Measurements from ENCODE around the gene RALGDS.

RALGDS gene

DNA sequence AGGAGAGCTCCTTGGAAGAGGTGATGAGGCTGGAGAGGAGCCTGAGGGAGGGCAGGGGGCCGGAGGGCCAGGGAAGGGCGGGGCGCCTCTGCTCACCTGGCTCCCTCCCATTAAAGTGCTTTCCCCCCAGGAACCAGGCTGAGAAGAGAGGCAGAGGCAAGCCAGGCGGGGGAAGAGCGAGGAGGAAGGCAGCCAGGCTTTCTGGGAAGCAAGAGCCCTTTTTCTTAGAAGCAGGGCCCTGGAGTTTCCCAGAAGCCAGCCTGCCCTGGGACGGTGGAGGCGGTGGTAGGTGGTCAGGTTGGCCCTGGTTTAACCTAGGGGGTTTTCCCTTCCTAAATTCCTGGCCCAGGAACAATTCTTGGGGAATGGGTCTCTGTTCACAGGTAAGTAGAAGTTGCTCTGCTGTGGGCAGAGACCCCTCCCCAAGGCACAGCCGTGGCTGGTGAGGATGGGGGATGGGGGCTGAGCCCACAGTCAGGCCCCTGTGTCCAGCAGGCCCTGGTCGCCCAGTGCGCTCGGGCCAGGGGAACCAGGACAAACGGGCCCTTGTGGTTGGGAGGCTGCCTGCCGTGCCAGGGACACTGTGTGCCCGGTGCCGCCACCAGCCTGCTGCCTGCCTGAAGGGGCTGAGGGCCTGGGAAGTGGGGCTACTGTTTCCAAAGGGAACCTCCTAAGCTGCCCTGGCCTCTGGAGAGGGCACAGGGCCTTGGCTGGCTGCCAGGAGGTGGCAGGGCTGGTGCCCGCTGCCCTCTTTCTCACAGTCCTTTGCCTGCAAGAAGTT is 16.6 kb upstream of the RALGDS start:
- H3K9me3 ChIP-seq (ENCODE audit: insufficient read depth, low read length): no peaks in the 10 kb centered on the region
- no peak overlapping the region for H2AFZ ChIP-seq (ENCODE audit: low read depth, low read length)
- H3K4me1 ChIP-seq (ENCODE audit: low read length): peaks cover 15% of the 10 kb centered on the region
- H3K27ac ChIP-seq (ENCODE audit: low read length): no peak overlapping the region
- peaks cover 73% of the 10 kb centered on the region for H3K79me2 ChIP-seq (ENCODE audit: low read length)
- no peaks in the 10 kb centered on the region for H3K27me3 ChIP-seq (ENCODE audit: low read depth, low read length)
- H3K4me2 ChIP-seq (ENCODE audit: low read length): no peak overlapping the region
- TF ChIP-seq, protein P1, sequence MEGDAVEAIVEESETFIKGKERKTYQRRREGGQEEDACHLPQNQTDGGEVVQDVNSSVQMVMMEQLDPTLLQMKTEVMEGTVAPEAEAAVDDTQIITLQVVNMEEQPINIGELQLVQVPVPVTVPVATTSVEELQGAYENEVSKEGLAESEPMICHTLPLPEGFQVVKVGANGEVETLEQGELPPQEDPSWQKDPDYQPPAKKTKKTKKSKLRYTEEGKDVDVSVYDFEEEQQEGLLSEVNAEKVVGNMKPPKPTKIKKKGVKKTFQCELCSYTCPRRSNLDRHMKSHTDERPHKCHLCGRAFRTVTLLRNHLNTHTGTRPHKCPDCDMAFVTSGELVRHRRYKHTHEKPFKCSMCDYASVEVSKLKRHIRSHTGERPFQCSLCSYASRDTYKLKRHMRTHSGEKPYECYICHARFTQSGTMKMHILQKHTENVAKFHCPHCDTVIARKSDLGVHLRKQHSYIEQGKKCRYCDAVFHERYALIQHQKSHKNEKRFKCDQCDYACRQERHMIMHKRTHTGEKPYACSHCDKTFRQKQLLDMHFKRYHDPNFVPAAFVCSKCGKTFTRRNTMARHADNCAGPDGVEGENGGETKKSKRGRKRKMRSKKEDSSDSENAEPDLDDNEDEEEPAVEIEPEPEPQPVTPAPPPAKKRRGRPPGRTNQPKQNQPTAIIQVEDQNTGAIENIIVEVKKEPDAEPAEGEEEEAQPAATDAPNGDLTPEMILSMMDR (IDR thresholded peaks at IDR 0.05; ENCODE audit: low read depth, low read length): no peak
- no peak for TF ChIP-seq EZH2phosphoT487 (IDR thresholded peaks at IDR 0.05; ENCODE audit: low read depth)
- H4K20me1 ChIP-seq (ENCODE audit: insufficient read depth, low read length): peaks cover 90% of the 10 kb centered on the region
- peaks cover 2% of the 10 kb centered on the region for H3K36me3 ChIP-seq (replicated peaks; ENCODE audit: low read depth, low read length)
- H3K9ac ChIP-seq (ENCODE audit: low read length): no peak overlapping the region
- no peak overlapping the region for H3K4me3 ChIP-seq (ENCODE audit: low read length)

DNA sequence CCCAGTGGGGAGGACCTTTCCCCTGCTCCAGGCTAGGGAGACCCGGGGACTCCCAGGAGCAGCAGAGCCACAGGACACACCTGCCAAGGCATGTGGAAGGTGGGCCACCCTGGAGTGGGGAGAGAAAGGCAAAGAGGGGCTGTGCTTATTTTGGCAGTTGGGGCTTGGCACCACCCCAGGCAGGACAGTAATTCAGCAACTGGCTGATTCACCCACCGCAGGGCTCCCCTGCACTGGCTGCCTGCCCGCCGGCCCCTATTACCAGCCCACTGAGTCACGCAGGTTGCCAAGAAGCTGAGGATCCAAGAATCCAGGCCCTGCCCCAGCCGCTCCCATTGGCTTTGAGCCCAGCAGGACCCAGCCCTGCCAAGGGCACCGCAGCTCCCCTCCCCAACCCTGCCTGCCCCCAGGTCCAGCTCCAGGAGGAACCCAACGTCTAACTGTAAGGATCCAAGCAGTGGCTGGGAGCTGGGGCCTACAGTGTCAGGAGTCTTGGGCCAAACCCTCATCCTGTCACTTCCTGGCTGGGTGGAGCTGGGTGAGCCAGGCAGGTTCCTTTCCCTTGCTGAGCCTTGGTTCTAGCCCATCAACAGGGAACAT is 14.2 kb upstream of the RALGDS start:
- H3K4me3 ChIP-seq (ENCODE audit: low read length): no peak overlapping the region
- H3K4me2 ChIP-seq (ENCODE audit: low read length): no peak overlapping the region
- H3K27ac ChIP-seq (ENCODE audit: low read length): no peak overlapping the region
- no peak overlapping the region for H2AFZ ChIP-seq (ENCODE audit: low read depth, low read length)
- no peak overlapping the region for H3K9ac ChIP-seq (ENCODE audit: low read length)
- H3K4me1 ChIP-seq (ENCODE audit: low read length): peaks cover 26% of the 10 kb centered on the region
- TF ChIP-seq, protein P1 (IDR thresholded peaks at IDR 0.05; ENCODE audit: low read depth, low read length): no peak
- TF ChIP-seq EZH2phosphoT487 (IDR thresholded peaks at IDR 0.05; ENCODE audit: low read depth): no peak
- H3K9me3 ChIP-seq (ENCODE audit: insufficient read depth, low read length): no peaks in the 10 kb centered on the region
- H4K20me1 ChIP-seq (ENCODE audit: insufficient read depth, low read length): peaks cover 87% of the 10 kb centered on the region
- H3K79me2 ChIP-seq (ENCODE audit: low read length): peaks cover 63% of the 10 kb centered on the region
- peaks cover 2% of the 10 kb centered on the region for H3K36me3 ChIP-seq (replicated peaks; ENCODE audit: low read depth, low read length)
- H3K27me3 ChIP-seq (ENCODE audit: low read depth, low read length): no peaks in the 10 kb centered on the region

DNA sequence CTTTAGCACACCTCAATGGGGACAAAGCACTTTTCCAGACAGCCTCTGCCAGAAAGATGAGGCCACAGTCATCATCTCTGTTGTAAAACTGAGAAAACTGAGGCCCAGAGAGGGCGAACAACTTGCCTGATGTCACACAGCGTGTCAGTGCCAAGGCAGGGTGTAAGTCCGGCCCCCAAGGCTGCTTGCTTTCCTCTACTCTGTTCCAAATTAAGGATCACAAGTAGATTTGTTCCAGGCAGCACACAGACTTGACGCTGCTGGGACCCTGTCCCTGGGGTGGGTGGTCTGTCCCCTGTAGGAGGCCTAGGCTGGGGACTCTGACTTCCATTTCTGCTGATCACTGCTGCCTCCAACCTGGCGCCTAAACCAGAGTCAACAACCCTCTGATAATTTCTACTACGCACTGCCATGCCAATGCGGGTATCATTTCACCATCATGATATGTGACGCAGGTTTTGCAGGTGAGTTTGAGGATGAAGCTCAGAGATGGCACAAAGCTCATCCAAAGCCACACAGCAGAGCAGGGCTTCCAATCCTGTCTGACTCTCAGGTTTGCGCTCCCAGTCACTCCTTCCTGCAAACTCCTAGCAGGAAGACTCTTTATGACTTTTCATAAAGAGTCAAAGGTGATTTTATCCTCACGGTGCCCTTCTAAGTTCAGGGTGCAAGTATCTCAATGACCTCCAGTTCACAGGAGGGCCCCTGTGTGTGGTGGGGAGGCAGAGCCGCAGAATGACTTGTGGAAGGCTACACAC is 13.5 kb upstream of the RALGDS start:
- Histone ChIP-seq H3K27me3 (ENCODE audit: low read depth, low read length) (no peaks in the 10 kb centered on the region), H3K9me3 (ENCODE audit: insufficient read depth, low read length) (no peaks in the 10 kb centered on the region), H3K79me2 (ENCODE audit: low read length) (peaks cover 61% of the 10 kb centered on the region), H2AFZ (ENCODE audit: low read depth, low read length) (no peak overlapping the region), H3K4me2 (ENCODE audit: low read length) (0 out of 2 replicates have a peak overlapping the region, but pooled peaks have one; percentile 17), H3K4me1 (ENCODE audit: low read length) (peaks cover 26% of the 10 kb centered on the region), H3K27ac (ENCODE audit: low read length) (no peak overlapping the region), H3K9ac (ENCODE audit: low read length) (no peak overlapping the region), H3K36me3 (replicated peaks; ENCODE audit: low read depth, low read length) (peaks cover 2% of the 10 kb centered on the region), H4K20me1 (ENCODE audit: insufficient read depth, low read length) (peaks cover 83% of the 10 kb centered on the region), H3K4me3 (ENCODE audit: low read length) (no peak overlapping the region)
- TF ChIP-seq EZH2phosphoT487 (IDR thresholded peaks at IDR 0.05; ENCODE audit: low read depth): no peak
- TF ChIP-seq, protein P1 (IDR thresholded peaks at IDR 0.05; ENCODE audit: low read depth, low read length): no peak
